ENCODE results near the gene CCDC102B. TPM values are rescaled to one million over a fixed set of nuclear protein-coding genes. Genes with fewer than 3 reads are reported as not detected.

The CCDC102B gene
- total and polyA plus RNA-seq, 2 experiments from 2014 or later, result 1.3 to 2.1 TPM

GRCh38 chr18:68935686-68936085 lies 137.8 kb downstream of the CCDC102B start:
- H3K4me1 ChIP-seq (ENCODE audit: insufficient read depth), result no peaks in the 10 kb centered on the region
- ATAC-seq, result no peak
- H3K27me3 ChIP-seq (ENCODE audit: insufficient read depth), result no peaks in the 10 kb centered on the region
- no peak overlapping the region for H3K27ac Mint-ChIP-seq
- H4K20me1 ChIP-seq (replicated peaks; ENCODE audit: insufficient read depth), result no peaks in the 10 kb centered on the region
- H3K4me1 Mint-ChIP-seq, result no peaks in the 10 kb centered on the region
- H3K4me3 Mint-ChIP-seq, result no peak overlapping the region
- H3K36me3 Mint-ChIP-seq (ENCODE audit: low read depth), result no peaks in the 10 kb centered on the region
- no peaks in the 10 kb centered on the region for H3F3A ChIP-seq (replicated peaks; ENCODE audit: low read depth)
- H2AFZ ChIP-seq, result no peak overlapping the region
- H3K9me2 ChIP-seq (ENCODE audit: insufficient read depth), result no peaks in the 10 kb centered on the region
- H3K4me3 ChIP-seq, result no peak overlapping the region
- no peak for TF ChIP-seq JUNB (IDR thresholded peaks at IDR 0.05; ENCODE audit: unreplicated experiment)
- peak; percentile 67 for TF ChIP-seq REST (IDR thresholded peaks at IDR 0.05; ENCODE audit: unreplicated experiment)
- TF ChIP-seq ZNF462 (CRISPR knock-in tag; IDR thresholded peaks at IDR 0.05), result no peak
- TF ChIP-seq CREB1 (CRISPR knock-in tag; IDR thresholded peaks at IDR 0.05; ENCODE audit: low read depth), result no peak
- H3K9me3 Mint-ChIP-seq, result peaks cover 2% of the 10 kb centered on the region; the same call in 1 of the 3 replicates
- H3K79me2 ChIP-seq (replicated peaks; ENCODE audit: insufficient read depth), result no peaks in the 10 kb centered on the region
- no peak for DNase-seq (ENCODE audit: low spot score)
- H3K27me3 Mint-ChIP-seq (ENCODE audit: insufficient read depth, low read depth, poor library complexity), result no peaks in the 10 kb centered on the region
- H3K4me2 ChIP-seq, result no peak overlapping the region
- no peaks in the 10 kb centered on the region for H3K36me3 ChIP-seq (ENCODE audit: insufficient read depth)
- no peak overlapping the region for H3K27ac ChIP-seq (ENCODE audit: low read depth)
